Left renal cortex interstitium (tissue), 4 donors: Measurements from ENCODE around the gene DDX39B. TPM values are rescaled to one million over a fixed set of nuclear protein-coding genes. Genes with fewer than 3 reads are reported as not detected.
A peak's percentile ranks its signal among the peaks of the same experiment; 100 is the strongest.

Experiments
- DNase-seq, 4 donors: peaks; one replicate each; pipeline ENCODE4 v3.0.0-alpha.2; 2013; ENCODE audit warnings: low read depth in 4 of 4, low spot score in 2 of 4, missing footprints in 1 of 4
- polyA plus RNA-seq, 4 donors: library from polyadenylated mRNA; unstranded; fragments of 120-200 nt; gene quantifications; one replicate each; pipeline ENCODE4 v1.2.1, GENCODE V29; 2013; ENCODE audit not compliant: insufficient read length in 4 of 4

Gene DDX39B
- polyA plus RNA-seq, 4 donors: 462 to 709 (median 569) TPM

DNA sequence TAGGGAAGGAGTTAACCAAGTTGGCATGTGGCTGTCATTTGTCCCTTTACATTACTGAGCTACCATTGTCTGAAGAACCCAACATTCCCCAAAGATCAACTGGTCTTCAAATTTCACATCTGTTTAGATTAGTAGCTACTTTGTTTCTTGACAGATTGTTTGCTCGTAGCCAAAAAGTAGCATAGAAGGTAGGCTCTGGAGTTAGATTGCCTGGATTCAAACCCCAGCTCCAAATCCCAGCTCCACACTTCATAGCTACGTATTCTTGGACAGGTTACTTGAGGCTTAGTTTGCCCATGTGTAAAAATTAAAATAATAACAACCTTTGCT is 6.7 kb upstream of the DDX39B start:
- no peak for DNase-seq

DNA sequence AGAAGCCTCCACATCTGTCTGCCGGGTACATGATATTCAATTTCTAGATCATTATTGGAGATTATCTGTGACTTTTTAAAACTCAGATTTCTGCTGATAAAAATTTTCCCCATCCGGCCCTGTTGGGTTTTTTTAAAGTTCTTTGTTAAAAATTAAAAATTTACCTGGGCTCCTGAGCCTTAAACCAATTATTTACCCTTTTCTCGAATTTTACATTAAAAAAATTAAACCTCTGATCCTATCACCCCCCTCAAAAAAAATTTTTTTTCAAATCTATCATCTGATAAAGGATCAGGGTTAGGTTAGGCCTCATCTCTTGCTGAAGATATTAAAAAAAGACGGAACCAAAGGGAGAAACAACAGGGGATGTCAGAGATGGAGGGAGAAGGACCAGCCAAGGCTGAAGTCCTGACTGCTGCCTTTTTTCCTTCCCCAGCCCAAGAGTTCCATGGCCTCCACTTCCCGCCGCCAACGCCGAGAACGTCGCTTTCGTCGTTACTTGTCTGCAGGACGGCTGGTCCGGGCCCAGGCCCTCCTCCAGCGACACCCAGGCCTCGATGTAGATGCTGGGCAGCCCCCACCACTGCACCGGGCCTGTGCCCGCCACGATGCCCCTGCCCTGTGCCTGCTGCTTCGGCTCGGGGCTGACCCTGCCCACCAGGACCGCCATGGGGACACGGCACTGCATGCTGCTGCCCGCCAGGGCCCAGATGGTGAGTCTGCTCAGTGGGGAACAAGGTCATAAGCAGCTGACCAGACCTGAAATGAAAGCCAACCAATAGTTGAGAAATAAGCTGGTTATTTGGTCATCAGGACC is 6.1 kb upstream of the DDX39B start:
- DNase-seq: no peak

DNA sequence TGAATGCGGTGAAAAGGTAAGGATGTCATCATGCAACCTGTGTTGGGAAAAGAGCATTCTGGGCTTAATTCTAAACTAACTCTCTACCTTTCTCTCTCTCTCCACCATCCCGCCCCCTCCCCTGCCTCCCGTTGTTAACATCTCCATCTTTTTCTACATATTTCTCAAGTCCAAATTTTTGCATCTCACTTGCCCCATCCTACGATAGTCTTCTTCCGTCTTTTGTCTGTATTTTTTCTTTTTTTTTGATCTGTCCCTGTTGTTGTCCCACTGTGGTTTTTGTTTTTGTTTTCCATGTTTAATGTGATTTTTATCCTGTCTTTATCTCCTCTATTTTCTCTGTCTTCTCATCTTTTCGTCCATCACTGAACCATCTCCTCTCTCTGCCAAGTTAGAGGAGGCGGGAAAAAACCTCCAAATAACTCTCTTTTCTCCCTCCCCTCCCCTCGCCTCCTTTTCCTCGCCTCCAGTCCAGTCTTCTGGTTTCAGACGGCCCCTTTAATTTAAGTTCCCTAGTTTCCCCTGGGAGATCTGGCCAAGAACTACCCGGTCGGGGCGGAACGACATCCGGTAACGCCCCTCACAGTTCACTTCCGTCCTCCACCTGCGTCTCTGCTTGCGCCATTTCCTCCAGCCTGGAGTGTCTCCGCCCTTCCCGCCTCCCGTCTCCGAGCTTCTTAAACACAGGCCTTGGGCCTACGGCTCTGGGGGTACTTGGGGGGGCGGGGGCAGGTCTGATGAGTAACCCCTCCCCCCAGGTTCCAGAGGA is 5.3 kb upstream of the DDX39B start, which contains the start of gene NFKBIL1:
NFKBIL1 (plus strand) TSS at position 651 of the 769 bp plus-strand sequence; CDS start at position 738, 87 bp downstream.
- DNase-seq: peak; percentile 86 to 96 (median 92)

DNA sequence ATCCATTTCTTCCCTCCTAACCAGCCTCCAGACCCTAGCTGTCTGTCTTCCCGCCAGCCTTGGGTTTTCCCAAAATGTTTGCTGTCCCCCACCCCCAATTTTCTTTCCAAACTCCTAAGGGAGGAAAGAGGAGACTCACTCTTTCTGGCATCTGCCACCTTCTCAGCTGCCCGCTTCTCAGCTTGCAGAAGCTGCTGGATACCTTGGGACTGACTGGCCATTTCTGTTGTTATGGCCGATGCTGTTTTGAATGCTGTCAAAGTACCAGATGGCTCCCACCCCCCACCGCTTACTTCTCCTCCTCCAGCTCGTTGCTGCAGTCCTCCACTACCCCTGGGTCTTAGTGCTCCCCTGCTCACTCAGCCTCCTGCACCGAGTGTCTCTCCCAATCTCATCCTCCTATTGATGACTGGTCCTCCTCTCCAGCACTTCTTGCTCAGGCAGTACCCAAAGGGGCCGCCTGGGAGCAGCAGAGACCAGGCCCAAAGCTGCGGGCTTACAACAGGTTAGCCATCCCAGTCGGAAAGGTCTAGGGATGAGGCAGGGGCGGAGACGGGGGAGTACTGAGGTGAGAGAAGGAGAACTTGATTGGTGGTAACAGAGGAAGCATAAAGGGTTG is 4.6 kb upstream of the DDX39B start, which contains the start of gene ATP6V1G2:
ATP6V1G2 (minus strand) TSS at position 270 of the 619 bp plus-strand sequence; CDS start at position 221, 49 bp downstream.
- peak in 3 of 4 donors; percentile 77 to 84 (median 78) for DNase-seq

DNA sequence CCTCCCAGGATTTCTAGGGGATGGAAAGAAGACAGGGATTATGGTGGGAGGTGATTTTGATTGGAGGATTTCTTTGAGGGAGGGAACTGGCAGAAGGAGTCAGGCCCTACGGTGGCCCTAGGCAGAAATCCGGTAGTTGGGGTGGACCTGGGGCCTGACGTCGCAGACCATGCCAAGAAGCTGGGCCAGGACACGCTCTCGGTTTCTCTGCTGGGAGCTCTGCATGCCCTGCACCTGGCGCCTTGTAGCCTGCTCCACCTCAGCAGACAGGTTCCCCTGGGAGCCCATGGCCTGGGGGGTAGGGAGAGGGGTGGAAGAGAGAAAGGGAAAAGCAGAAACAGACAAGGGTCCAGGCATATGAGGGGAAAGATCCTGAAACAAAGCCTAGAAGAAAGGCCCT is 3.5 kb upstream of the DDX39B start:
- no peak for DNase-seq

DNA sequence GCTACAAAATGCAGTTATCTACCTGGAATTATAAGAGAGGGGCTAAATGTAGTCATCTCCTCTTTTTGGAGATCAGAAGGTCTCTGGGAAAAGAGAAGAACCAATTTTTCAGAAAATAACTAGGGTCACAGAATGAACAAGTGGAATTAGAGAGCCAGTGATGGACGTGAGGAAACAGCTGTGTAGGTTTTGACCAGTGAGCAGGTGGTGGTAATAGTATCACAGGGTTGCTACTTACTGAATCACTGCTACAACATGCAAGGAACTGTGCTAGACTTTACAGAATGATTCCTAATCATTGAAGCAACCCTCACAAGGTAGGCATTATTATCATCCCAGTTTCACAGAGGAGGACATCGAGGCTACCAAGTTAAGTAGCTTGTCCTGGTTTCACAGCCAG is 2.9 kb upstream of the DDX39B start:
- DNase-seq: no peak

DNA sequence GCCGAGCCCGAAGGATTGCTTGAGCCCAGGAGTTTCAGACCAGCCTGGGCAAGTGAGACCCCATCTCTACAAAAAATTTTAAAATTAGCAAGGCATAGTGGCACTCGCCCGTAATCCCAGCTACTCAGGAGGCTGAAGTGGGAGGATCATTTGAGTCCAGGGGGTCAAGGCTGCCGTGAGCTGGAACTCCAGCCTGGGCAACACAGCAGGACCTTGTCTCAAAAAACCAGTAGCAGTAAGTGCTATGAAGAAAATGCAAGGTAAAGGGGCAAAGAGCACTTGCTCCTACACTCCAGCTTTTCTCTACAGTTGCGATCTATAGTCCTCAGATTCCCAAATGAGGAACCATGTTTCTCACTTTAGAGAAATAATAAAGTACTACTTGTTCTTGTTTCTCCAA is 1.8 kb upstream of the DDX39B start:
- DNase-seq: no peak

DNA sequence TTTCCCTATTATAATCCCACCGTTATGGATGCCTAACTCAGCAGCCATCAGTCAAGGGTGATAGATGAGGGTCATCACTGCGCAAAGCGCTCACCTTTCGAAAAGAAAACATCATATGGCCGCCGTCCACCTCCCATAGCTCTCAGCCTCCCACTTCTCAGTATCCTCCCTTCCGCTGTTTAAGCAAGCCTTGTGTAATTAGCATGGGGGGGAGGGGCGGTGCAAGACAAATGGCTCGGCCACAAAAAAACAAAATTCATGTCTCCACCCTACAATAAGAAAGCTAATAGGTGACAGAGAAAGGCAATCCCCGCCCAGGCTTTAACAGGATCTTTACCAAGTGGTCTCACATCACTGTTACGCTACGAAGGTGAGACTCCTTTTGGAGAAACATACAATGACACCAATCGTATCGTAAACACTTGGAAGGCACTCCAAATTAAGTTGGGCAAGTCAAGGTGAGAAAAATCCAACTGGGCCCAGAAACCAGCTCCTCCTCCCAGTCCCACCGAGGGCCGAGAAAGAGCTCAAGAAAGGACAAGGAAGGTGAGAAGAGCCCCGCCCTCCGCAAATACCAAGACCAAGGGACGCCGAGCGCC is 645 bp downstream of the DDX39B start:
- DNase-seq: peak in 3 of 4 donors; percentile 22 to 38 (median 24)

DNA sequence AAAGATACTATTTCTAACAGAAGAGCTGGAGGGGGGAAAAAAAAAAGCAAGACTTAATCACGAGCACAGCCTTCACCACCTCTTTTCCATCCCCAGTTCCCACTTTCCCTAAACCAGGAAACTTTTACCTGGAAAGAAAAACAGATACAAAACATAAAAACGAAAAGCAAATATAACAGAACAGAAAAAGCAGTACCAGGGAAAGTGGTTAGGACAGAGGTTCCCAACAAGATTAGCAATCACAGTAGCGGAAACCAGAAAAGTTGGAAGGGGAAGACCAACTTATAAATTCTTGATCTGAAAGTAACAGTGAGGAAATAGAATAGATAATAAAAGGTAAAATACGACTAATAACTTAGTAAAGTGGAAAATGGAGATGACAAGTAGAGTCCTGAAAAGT is 1.2 kb downstream of the DDX39B start:
- no peak for DNase-seq

DNA sequence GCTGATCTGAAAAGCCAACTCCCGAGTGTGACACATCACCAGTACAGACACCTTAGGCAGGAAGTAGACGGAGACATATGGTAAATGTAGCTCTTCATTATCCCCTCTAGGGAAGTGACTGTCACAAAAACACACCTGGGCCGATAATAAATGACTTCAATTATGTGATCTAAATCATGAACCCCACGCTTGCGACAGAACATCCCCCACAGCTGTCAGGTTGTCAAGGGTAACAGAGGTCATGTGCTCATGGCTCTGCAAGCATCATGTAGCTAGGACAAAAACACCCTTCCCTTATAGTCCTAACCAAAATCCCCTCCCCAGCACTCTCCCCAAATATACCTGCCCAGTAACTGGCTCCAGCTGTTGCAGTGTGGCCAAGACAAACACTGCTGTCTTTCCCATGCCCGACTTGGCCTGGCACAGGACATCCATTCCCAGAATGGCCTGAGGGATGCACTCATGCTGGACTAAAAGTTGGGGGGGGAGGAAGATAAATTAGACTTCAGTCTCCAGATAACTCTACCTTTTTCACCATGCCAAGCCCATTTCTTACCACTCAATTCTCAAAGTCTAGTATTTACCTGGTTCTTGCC is 2.9 kb downstream of the DDX39B start:
- DNase-seq: no peak

DNA sequence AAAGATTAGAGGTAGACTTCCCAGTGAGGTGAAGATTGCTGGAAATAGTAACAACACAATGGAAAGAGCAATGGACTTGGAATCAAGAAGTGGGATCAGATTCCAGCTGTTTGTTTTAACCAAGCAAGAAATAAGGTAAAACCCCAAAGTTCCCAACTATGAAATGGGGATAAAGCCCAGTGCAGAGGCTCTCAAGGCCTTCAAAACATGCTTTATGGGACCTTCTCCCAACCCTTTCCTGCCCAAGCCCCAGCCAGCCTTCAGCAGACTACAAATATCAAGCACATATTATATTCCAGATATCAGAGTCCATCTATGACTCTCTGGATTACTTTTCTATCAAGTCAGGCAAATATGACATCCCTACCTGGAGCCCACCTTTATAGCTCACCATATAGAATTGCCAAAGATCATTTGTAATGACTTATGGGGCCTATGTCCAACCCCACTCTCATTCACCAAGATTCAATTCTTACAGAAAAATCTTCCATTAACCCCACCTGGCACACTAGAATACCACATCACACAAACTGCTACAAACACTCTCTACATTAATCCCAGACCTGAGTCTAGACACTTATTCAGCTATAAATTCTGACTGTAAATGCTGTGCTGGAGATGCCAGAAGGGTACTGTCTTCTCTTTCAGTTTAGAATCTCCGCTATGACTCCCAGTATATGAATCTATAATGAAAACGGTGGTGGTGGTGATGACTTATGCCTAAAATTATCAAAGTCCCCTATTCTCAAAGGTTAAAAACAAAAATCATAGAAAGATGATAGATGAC is 6.1 kb downstream of the DDX39B start:
- DNase-seq: no peak

DNA sequence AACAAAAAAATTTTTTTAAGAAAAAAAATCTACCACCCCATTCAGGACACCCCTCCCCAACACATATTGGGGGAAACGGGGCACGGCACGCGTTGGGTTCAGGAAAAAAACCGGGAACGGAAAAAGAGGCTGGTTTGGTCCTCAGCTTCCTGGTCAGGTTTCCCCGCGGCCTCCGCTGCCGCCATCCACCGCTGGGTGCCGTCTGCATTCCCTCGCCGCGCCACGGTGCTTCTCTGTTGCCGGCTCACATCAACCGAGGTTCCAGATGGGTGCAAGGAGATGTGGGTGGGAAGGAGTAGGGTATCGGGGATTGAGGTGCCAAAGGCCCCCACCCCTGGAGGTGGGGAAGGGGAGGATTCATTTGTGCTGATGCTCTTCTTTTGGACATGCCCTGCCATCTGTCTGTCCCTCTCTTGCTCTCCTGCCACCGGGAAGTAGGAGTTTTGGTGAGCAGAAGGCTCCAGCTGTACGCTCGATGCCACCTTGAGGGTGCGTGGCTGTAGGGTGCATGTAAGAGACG is 7.2 kb downstream of the DDX39B start:
- DNase-seq: no peak

DNA sequence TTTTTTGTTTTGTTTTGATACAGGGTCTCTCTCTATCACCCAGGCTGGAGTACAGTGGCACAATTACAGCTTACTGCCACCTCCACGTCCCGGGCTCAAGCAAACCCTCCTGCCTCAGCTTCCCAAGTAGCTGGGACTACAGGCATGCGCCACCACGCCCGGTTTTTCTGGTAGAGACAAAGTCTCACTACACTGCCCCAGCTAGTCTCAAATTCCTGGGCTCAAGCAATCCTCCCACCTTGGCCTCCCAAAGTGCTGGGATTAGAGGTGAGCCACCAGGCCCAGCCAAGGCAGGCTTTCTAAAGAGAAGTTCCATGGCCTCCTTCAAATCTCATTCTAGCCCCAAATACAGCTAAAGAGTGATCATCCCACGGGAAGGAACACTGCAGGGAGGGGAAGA is 7.8 kb downstream of the DDX39B start:
- no peak for DNase-seq

DNA sequence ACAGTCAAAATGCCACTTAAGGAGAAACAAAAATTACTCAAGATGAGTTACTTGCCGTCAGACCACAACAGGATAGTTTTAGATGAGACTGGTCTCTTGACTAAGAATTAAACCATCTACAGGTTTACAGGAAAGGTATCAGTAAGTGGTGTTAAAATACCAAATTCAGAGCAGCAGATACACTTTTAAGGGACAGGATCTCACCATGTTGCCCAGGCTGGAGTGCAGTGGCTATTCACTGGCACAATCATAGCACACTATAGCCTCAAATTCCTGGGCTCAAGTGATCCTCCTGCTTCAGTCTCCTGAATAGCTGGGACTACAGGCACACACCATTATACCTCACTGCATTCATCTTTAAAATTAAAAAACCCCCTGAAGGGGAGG is 8.4 kb downstream of the DDX39B start:
- no peak for DNase-seq

DNA sequence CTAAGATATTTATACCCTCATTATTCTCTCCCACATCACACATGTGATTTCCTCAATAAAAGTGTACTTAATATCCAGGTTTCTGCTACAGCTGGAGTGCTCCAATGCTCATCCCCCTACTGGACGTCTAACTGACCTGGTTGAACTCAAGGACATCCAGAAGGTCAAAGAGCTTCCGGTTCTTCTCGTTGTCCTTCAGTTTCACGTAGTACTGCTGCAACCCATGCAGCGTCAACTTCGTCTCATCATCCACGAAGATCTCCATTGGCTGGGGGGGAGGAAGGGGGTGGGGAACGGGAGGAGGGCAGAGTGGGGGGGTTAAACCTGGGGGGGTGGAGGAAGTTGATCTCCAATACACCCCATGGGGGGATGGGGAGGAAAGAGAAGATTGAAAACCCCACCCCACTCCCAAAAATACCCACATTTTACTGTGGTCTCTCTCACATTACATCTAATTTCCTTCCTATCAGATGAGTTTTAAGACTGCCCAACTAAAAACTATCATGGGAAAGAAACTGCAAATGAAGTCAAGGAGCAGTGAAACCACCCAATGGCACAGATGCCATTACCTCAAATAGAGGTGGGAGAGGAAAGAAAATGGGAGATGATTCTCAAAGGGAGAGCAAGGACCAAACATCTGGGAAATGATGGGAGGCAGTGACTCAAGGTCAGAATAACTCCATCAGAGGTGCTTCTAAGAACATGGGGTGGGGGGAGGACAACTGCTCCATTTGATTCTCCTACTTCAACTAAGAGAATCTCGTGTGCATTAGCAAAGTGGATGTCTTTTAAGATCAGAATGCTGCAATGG is 9.0 kb downstream of the DDX39B start:
- no peak for DNase-seq

DNA sequence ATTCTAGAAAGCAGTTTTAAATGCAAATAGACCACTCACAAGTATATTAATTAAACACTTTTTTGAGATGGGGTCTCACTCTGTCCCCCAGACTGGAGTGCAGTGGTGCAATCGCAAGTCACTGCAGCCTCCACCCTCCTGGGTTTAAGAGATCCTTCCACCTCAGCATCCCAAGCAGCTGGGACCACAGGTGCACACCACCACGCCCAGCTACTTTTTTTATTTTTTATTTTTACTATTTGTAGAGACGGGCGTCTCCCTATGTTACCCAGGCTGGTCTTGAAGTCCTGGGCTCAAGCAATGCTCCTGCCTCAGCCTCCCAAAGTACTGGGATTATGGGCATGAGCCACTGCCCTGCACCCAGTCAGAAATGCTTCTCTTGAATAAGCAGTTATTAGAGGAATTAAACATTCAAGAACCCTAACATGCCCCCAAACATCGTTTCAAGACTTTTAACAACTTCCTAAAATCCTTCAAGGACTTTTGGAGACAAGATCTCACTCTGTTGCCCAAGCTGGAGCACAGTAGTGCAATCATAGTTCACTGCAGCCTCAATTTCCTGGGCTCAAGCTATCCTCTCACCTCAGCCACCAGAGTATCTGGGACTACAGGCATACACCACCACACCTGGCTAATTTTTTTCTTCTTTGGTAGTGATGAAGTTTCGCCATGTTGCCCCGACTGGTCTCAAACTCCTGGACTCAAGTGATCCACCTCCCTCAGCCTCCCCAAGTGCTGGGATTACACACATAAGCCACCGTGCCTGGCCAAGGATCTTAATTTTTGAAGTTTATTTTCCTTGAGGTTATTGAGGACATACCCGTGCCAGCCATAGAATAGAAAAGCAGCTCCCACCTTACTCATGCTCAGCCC is 9.8 kb downstream of the DDX39B start:
- DNase-seq: no peak

DNA sequence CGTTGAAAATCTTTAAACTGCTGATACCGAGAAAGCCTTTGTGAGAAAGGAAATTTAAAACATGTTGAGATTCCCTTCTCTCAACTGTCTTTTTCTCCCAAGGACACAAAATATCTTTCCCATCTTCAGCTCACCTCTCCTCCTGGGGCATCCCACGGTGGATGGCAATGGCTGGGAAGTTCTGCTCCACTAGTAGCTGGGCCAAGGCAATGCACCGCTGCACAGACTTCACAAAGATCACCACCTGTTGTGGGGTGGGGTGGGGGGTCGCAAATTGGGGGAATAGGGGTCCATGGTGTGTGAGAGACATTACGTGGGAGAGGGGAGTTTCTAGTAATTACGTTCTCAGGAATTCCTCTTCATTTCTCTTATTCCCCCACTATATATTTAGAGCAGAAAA is 10.6 kb downstream of the DDX39B start:
- no peak for DNase-seq

DNA sequence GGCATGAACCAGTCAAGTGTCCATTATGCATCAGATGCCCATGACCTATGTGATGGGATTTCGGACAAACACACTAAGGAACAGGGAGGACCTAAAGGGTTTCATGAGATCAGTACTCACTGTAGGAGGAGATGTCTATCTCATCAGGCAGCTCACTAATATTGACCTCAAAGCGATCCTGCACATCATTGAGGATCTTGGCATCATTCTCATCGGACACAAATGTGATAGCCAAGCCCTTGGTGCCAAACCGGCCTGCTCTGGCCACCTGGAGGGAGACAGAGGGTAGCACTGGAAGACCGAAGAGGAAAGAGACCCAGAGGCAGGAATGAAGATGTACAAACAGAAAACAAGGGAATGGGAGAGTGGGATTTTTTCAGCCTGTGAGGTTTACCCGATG is 11.1 kb downstream of the DDX39B start:
- DNase-seq: no peak
